Astrocyte (in vitro differentiated cells and primary cell): Measurements from ENCODE around the gene CGB1. TPM values are rescaled to one million over a fixed set of nuclear protein-coding genes. Genes with fewer than 3 reads are reported as not detected.
A peak's percentile ranks its signal among the peaks of the same experiment; 100 is the strongest.

Experiments
- DNase-seq: peaks from one replicate; pipeline ENCODE4 v3.0.0-alpha.2; 2010; ENCODE audit warnings: low read depth
- FAIRE-seq: peaks from 2 replicates; lab custom pipeline; 2011; peaks lifted over from hg19 to GRCh38; lab: Jason Lieb, UNC
- H2AFZ ChIP-seq: 2 replicates; pipeline ENCODE4 v1.6.0; 2012; ENCODE audit warnings: low read depth, low read length, inconsistent platforms
- H3K27ac ChIP-seq: 2 replicates; pipeline ENCODE4 v1.5.1; 2011; ENCODE audit warnings: low read depth, low read length, inconsistent platforms
- H3K27me3 ChIP-seq: 2 replicates; pipeline ENCODE4 v1.6.0; 2011; ENCODE audit warnings: low read length, inconsistent platforms; ENCODE audit not compliant: insufficient read depth
- H3K36me3 ChIP-seq: 2 replicates; pipeline ENCODE4 v1.5.1; 2011; ENCODE audit warnings: low read length, inconsistent platforms; ENCODE audit not compliant: insufficient read depth
- H3K4me1 ChIP-seq: 2 replicates; pipeline ENCODE4 v1.5.1; 2011; ENCODE audit warnings: low read length, inconsistent platforms; ENCODE audit not compliant: insufficient read depth
- H3K4me2 ChIP-seq: 2 replicates; pipeline ENCODE4 v1.6.0; 2012; ENCODE audit warnings: low read length, inconsistent platforms
- H3K4me3 ChIP-seq: 2 replicates; pipeline ENCODE4 v1.5.1; 2011; ENCODE audit warnings: low read depth, mild to moderate bottlenecking, low read length, inconsistent platforms; ENCODE audit not compliant: insufficient read depth
- H3K79me2 ChIP-seq: 2 replicates; pipeline ENCODE4 v1.6.0; 2012; ENCODE audit warnings: mild to moderate bottlenecking, low read length, inconsistent platforms; ENCODE audit not compliant: insufficient read depth
- H3K9ac ChIP-seq: 2 replicates; pipeline ENCODE4 v1.6.0; 2012; ENCODE audit warnings: mild to moderate bottlenecking, low read length, inconsistent platforms
- H3K9me3 ChIP-seq: 2 replicates; pipeline ENCODE4 v1.5.1; 2012; ENCODE audit warnings: low read depth, mild to moderate bottlenecking, low read length, inconsistent platforms; ENCODE audit not compliant: insufficient read depth
- H4K20me1 ChIP-seq: 2 replicates; pipeline ENCODE4 v1.6.0; 2012; ENCODE audit warnings: low read length, inconsistent platforms; ENCODE audit not compliant: insufficient read depth
- H3K27ac Mint-ChIP-seq: one replicate; pipeline ENCODE4 v1.8.0; 2021; ENCODE audit warnings: mild to moderate bottlenecking, mixed read lengths; ENCODE audit not compliant: unreplicated experiment
- H3K27me3 Mint-ChIP-seq: one replicate; pipeline ENCODE4 v1.8.0; 2021; ENCODE audit warnings: low read depth, mixed read lengths; ENCODE audit not compliant: unreplicated experiment
- H3K36me3 Mint-ChIP-seq: one replicate; pipeline ENCODE4 v1.8.0; 2021; ENCODE audit warnings: low read depth, mixed read lengths; ENCODE audit not compliant: unreplicated experiment
- H3K4me1 Mint-ChIP-seq: one replicate; pipeline ENCODE4 v1.8.0; 2021; ENCODE audit warnings: low read depth, mixed read lengths; ENCODE audit not compliant: unreplicated experiment
- H3K4me3 Mint-ChIP-seq: one replicate; pipeline ENCODE4 v1.8.0; 2021; ENCODE audit warnings: mild to moderate bottlenecking, moderate library complexity, mixed read lengths; ENCODE audit not compliant: unreplicated experiment
- H3K9me3 Mint-ChIP-seq: one replicate; pipeline ENCODE4 v1.8.0; 2021; ENCODE audit warnings: mild to moderate bottlenecking, mixed read lengths; ENCODE audit not compliant: unreplicated experiment
- EZH2 ChIP-seq: IDR thresholded peaks from 2 replicates; pipeline ENCODE4 v1.6.1; 2012; ENCODE audit warnings: mild to moderate bottlenecking, low read length, inconsistent platforms; ENCODE audit not compliant: insufficient read depth
- total RNA-seq: library from RNA; stranded (reverse); gene quantifications from 2 replicates; pipeline ENCODE4 v1.2.1, GENCODE V29; 2021
- TF ChIP-seq, protein P1 (sequence below): IDR thresholded peaks from 2 replicates; pipeline ENCODE4 v1.5.1; 2011; ENCODE audit warnings: low read depth, mild to moderate bottlenecking, inconsistent platforms, low read length, moderate library complexity; ENCODE audit not compliant: insufficient read depth

Gene CGB1
- total RNA-seq, 1 donor from 2014 or later, result 2.3 TPM

DNA sequence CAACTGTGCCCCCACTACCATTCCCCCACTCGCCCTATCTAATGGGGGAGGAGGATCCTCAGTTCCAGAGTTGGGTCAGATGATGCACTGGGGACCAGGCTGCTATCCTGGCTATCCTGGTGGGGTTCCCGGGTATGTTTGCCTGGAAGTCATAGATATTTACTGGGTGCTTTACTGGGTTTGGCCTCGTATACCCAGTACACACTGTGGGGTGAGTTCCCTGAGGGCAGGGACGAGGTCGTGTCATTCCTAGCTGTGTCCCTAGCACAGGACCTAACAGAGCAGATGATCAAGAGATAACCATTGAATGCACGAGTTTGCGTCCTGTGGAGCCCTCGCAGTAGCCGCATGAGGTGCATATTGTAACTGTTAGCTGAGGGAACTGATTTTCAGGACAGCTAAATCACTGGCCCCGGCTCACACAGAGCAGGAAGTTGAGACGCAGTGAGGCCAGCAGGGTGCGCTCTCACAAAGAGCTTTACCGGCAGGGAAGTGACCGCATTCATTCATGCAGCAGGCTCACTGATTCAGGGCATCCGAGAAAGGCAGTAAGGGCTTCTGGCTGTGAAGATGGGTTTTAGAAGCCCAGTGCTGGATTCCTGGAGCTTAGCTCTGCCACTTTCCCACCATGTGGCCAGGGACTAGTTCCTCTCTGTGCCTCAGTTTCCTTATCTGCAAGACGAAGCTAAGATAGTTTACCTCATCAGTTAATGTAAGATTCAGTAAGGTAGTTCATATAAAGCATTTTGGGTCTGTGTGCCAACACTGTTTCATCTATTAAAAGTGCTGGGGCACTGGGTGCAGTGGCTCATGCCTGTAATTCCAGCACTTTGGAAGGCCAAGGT lies 37.0 kb downstream of the CGB1 start:
- Histone ChIP-seq H3K4me1 (peaks cover 6% of the 10 kb centered on the region), H2AFZ (no peak overlapping the region), H3K27me3 (no peaks in the 10 kb centered on the region), H4K20me1 (peaks cover 34% of the 10 kb centered on the region), H3K9ac (no peak overlapping the region), H3K79me2 (peaks cover 46% of the 10 kb centered on the region), H3K4me2 (no peak overlapping the region), H3K4me3 (no peak overlapping the region), H3K27ac (no peak overlapping the region), H3K9me3 (no peaks in the 10 kb centered on the region), H3K36me3 (peaks cover 10% of the 10 kb centered on the region)
- DNase-seq (peak; percentile 43), FAIRE-seq (peak; percentile 32)
- H3K27ac Mint-ChIP-seq, result peak overlapping the region; percentile 26
- H3K4me3 Mint-ChIP-seq, result no peak overlapping the region
- no peaks in the 10 kb centered on the region for H3K27me3 Mint-ChIP-seq
- peaks cover 20% of the 10 kb centered on the region for H3K4me1 Mint-ChIP-seq
- no peaks in the 10 kb centered on the region for H3K9me3 Mint-ChIP-seq
- H3K36me3 Mint-ChIP-seq, result peaks cover 14% of the 10 kb centered on the region
- TF ChIP-seq, protein P1, sequence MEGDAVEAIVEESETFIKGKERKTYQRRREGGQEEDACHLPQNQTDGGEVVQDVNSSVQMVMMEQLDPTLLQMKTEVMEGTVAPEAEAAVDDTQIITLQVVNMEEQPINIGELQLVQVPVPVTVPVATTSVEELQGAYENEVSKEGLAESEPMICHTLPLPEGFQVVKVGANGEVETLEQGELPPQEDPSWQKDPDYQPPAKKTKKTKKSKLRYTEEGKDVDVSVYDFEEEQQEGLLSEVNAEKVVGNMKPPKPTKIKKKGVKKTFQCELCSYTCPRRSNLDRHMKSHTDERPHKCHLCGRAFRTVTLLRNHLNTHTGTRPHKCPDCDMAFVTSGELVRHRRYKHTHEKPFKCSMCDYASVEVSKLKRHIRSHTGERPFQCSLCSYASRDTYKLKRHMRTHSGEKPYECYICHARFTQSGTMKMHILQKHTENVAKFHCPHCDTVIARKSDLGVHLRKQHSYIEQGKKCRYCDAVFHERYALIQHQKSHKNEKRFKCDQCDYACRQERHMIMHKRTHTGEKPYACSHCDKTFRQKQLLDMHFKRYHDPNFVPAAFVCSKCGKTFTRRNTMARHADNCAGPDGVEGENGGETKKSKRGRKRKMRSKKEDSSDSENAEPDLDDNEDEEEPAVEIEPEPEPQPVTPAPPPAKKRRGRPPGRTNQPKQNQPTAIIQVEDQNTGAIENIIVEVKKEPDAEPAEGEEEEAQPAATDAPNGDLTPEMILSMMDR, result peak; percentile 87
- TF ChIP-seq EZH2, result no peak

DNA sequence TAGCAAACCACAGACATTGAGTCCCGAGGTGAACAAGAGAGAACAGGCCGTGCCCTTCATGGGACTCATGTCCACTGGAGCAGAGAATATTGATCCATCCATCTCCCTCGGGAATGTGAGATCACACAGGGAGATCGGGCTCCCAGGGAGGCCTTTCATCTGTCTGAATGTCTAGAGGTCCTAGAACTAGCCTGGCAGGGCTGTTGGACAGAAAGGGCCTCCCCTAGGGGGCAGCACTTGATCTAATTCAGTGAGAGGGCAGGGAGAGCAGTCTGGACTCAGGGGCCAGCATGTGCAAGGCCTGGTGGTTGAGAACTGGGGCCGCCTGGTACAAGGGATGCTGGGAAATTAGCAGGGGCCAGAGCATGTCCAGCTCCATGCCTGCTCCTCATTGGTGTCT lies 38.7 kb downstream of the CGB1 start:
- Histone ChIP-seq H3K4me2 (no peak overlapping the region), H3K27ac (no peak overlapping the region), H4K20me1 (peaks cover 34% of the 10 kb centered on the region), H3K4me1 (peaks cover 13% of the 10 kb centered on the region), H3K27me3 (no peaks in the 10 kb centered on the region), H3K79me2 (peaks cover 58% of the 10 kb centered on the region), H2AFZ (no peak overlapping the region), H3K4me3 (no peak overlapping the region), H3K36me3 (peaks cover 4% of the 10 kb centered on the region), H3K9ac (no peak overlapping the region), H3K9me3 (no peaks in the 10 kb centered on the region)
- H3K36me3 Mint-ChIP-seq, result peaks cover 6% of the 10 kb centered on the region
- DNase-seq, result no peak
- H3K4me1 Mint-ChIP-seq, result peaks cover 23% of the 10 kb centered on the region
- TF ChIP-seq, protein P1, result peak; percentile 53
- no peak for TF ChIP-seq EZH2
- H3K27ac Mint-ChIP-seq, result peak overlapping the region; percentile 53
- no peak for FAIRE-seq
- peak overlapping the region; percentile 72 for H3K4me3 Mint-ChIP-seq
- H3K27me3 Mint-ChIP-seq, result no peaks in the 10 kb centered on the region
- H3K9me3 Mint-ChIP-seq, result no peaks in the 10 kb centered on the region

DNA sequence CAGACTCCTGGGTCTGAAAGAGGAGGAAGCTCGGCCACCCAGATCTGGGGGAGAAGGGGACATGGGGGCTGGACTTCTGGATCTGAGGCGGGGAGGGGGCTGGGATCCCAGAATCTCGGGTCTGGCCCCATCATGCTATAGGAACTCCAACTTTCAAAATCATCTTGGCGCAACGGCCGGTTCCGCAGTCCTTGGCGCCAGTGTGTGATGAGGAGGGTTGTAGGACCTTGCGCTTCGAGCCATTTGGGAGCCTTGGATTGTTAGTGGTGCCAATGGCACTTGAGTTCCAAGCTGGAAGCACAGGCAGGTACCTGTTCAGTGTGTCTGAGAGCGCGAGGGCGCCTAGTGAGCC lies 42.7 kb downstream of the CGB1 start:
- H2AFZ ChIP-seq, result peak overlapping the region; percentile 78
- FAIRE-seq (no peak), DNase-seq (no peak)
- TF ChIP-seq, protein P1, result no peak
- no peak for TF ChIP-seq EZH2
- Mint-ChIP-seq H3K27ac (peak overlapping the region; percentile 93), H3K4me3 (peak overlapping the region; percentile 99), H3K9me3 (peaks cover 2% of the 10 kb centered on the region), H3K36me3 (peaks cover 7% of the 10 kb centered on the region), H3K27me3 (no peaks in the 10 kb centered on the region), H3K4me1 (peaks cover 31% of the 10 kb centered on the region)
- no peaks in the 10 kb centered on the region for H3K36me3 ChIP-seq
- H4K20me1 ChIP-seq, result peaks cover 44% of the 10 kb centered on the region
- peak overlapping the region; percentile 93 for H3K4me2 ChIP-seq
- H3K4me3 ChIP-seq, result peak overlapping the region; percentile 80
- H3K9ac ChIP-seq, result peak overlapping the region; percentile 93
- peak overlapping the region; percentile 83 for H3K27ac ChIP-seq
- no peaks in the 10 kb centered on the region for H3K27me3 ChIP-seq
- peaks cover 76% of the 10 kb centered on the region for H3K79me2 ChIP-seq
- no peaks in the 10 kb centered on the region for H3K9me3 ChIP-seq
- peaks cover 23% of the 10 kb centered on the region for H3K4me1 ChIP-seq
